Mesenchymal stem cell (in vitro differentiated cells and primary cell): ENCODE measurements around the gene CNNM2.

Experiments
- DNase-seq: peaks from one replicate; pipeline ENCODE4 v3.0.0-alpha.2; 2013
- H2AFZ ChIP-seq: one replicate; pipeline ENCODE4 v1.6.1; 2013; ENCODE audit warnings: low read depth, mild to moderate bottlenecking, control low read depth, inconsistent platforms, low read length, moderate library complexity
- H2AK5ac ChIP-seq: 2 replicates; pipeline ENCODE4 v1.6.1; 2013; ENCODE audit warnings: low read length, moderate library complexity, mild to moderate bottlenecking, inconsistent platforms; ENCODE audit not compliant: severe bottlenecking
- H2BK120ac ChIP-seq: one replicate; pipeline ENCODE4 v1.6.1; 2013; ENCODE audit warnings: low read depth, mild to moderate bottlenecking, inconsistent platforms, low read length, moderate library complexity
- H2BK12ac ChIP-seq, 2 experiments: one replicate each; pipeline ENCODE4 v1.6.1; 2013; ENCODE audit warnings: inconsistent platforms in 2 of 2, low read length in 2 of 2, mild to moderate bottlenecking in 2 of 2, moderate library complexity in 2 of 2, control low read depth in 1 of 2
- H2BK15ac ChIP-seq: one replicate; pipeline ENCODE4 v1.6.1; 2013; ENCODE audit warnings: mild to moderate bottlenecking, low read depth, inconsistent platforms; ENCODE audit not compliant: poor library complexity, severe bottlenecking
- H2BK5ac ChIP-seq: 2 replicates; pipeline ENCODE4 v1.6.1; 2013; ENCODE audit warnings: low read depth, mild to moderate bottlenecking, low read length, control low read depth, inconsistent platforms; ENCODE audit not compliant: poor library complexity, severe bottlenecking
- H3K14ac ChIP-seq, 2 experiments: one replicate each; pipeline ENCODE4 v1.6.1; 2013; ENCODE audit warnings: inconsistent platforms in 2 of 2, low read length in 2 of 2, control low read depth in 1 of 2, mild to moderate bottlenecking in 1 of 2, moderate library complexity in 1 of 2
- H3K18ac ChIP-seq, 2 experiments: one replicate each; pipeline ENCODE4 v1.6.1; 2013; ENCODE audit warnings: inconsistent platforms in 2 of 2, low read length in 2 of 2, control low read depth in 1 of 2, low read depth in 1 of 2, mild to moderate bottlenecking in 1 of 2
- H3K23ac ChIP-seq, 2 experiments: one replicate each; pipeline ENCODE4 v1.6.1; 2013; ENCODE audit warnings: inconsistent platforms in 2 of 2, low read length in 2 of 2, mild to moderate bottlenecking in 2 of 2, moderate library complexity in 2 of 2, control low read depth in 1 of 2
- H3K27ac ChIP-seq: 2 replicates; pipeline ENCODE4 v1.5.1; 2013; ENCODE audit warnings: mild to moderate bottlenecking, moderate library complexity, low read length, control low read depth, inconsistent platforms; ENCODE audit not compliant: poor library complexity, severe bottlenecking
- H3K27me3 ChIP-seq, 2 experiments: 2 replicates each; pipeline versions ENCODE4 v1.6.1 to v1.7.0; 2013; ENCODE audit warnings: low read length in 2 of 2, mild to moderate bottlenecking in 2 of 2, moderate library complexity in 2 of 2, control low read depth in 1 of 2, inconsistent platforms in 1 of 2; ENCODE audit not compliant: control insufficient read depth in 1 of 2, insufficient read depth in 1 of 2
- H3K36me3 ChIP-seq, 2 experiments: 2 replicates each; pipeline versions ENCODE4 v1.6.1 to v1.7.0; 2013; ENCODE audit warnings: low read length in 2 of 2, control low read depth in 1 of 2, inconsistent platforms in 1 of 2, low read depth in 1 of 2, mild to moderate bottlenecking in 1 of 2; ENCODE audit not compliant: insufficient read depth in 2 of 2, control insufficient read depth in 1 of 2
- H3K4ac ChIP-seq, 2 experiments: one replicate each; pipeline ENCODE4 v1.6.1; 2013; ENCODE audit warnings: inconsistent platforms in 2 of 2, low read length in 2 of 2, mild to moderate bottlenecking in 2 of 2, moderate library complexity in 2 of 2, control low read depth in 1 of 2, low read depth in 1 of 2
- H3K4me1 ChIP-seq: 2 replicates; pipeline ENCODE4 v1.6.1; 2013; ENCODE audit warnings: low read depth, low read length, control low read depth; ENCODE audit not compliant: control insufficient read depth, insufficient read depth
- H3K4me2 ChIP-seq: 2 replicates; pipeline ENCODE4 v1.6.1; 2013; ENCODE audit warnings: low read length, mild to moderate bottlenecking, inconsistent platforms; ENCODE audit not compliant: poor library complexity, severe bottlenecking
- H3K4me3 ChIP-seq, 2 experiments: 2 replicates each; pipeline versions ENCODE4 v1.5.1 to v1.7.0; 2013; ENCODE audit warnings: low read length in 2 of 2, mild to moderate bottlenecking in 2 of 2, control low read depth in 1 of 2, low read depth in 1 of 2; ENCODE audit not compliant: insufficient read depth in 1 of 2
- H3K79me1 ChIP-seq: replicated peaks from 2 replicates; pipeline ENCODE4 v1.6.1; 2013; ENCODE audit warnings: mild to moderate bottlenecking, control low read depth, low read length, inconsistent platforms; ENCODE audit not compliant: poor library complexity, severe bottlenecking
- H3K9ac ChIP-seq: 2 replicates; pipeline ENCODE4 v1.7.0; 2013; ENCODE audit warnings: mild to moderate bottlenecking, low read length, moderate library complexity
- H3K9me3 ChIP-seq: 2 replicates; pipeline ENCODE4 v1.7.0; 2013; ENCODE audit warnings: mild to moderate bottlenecking, low read length; ENCODE audit not compliant: control insufficient read depth
- H4K8ac ChIP-seq: one replicate; pipeline ENCODE4 v1.6.1; 2013; ENCODE audit warnings: inconsistent platforms, mild to moderate bottlenecking, low read length, moderate library complexity
- H4K91ac ChIP-seq: one replicate; pipeline ENCODE4 v1.6.1; 2013; ENCODE audit warnings: mild to moderate bottlenecking, low read length, inconsistent platforms
- whole genome bisulfite sequencing: methylation state at CpG from one replicate; pipeline ENCODE4 v1.1.7; 2013; ENCODE audit warnings: mixed read lengths; 5-methylcytosine and 5-hydroxymethylcytosine counted together

The CNNM2 gene

DNA sequence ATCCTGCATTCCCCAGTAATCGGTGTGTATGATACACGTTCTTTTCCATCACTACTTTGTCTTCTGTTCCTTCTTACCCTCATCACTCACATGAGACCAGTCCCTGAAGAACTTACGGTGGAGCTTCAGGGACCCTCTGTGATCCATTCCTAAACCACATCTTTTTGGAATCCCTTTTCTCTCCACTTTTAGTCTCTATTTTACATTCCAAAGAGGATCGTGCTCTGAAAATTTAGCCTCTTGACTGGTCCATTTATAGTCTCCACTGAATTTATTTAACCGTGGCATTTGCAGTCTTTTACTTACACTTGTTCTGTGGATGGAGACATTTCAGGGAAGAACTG lies 165.9 kb downstream of the CNNM2 start:
- Histone ChIP-seq H4K8ac (no peak overlapping the region), H3K27me3 (no peaks in the 10 kb centered on the region), H3K23ac (no peak overlapping the region), H2BK5ac (no peak overlapping the region), H2BK12ac (no peak overlapping the region), H3K9me3 (no peaks in the 10 kb centered on the region), H2BK120ac (no peak overlapping the region), H3K4me2 (no peak overlapping the region), H3K14ac (no peak overlapping the region), H3K27ac (no peak overlapping the region), H3K9ac (no peak overlapping the region), H3K79me1 (peaks cover 4% of the 10 kb centered on the region), H3K18ac (peak overlapping the region in 1 of 2 experiments; percentile 19), H2BK15ac (no peak overlapping the region), H2AK5ac (no peak overlapping the region), H3K36me3 (peaks cover 27 to 71% of the 10 kb centered on the region in 2 experiments), H3K4me1 (peaks cover 3% of the 10 kb centered on the region), H3K4ac (no peak overlapping the region), H3K4me3 (no peak overlapping the region), H4K91ac (no peak overlapping the region), H2AFZ (no peak overlapping the region)
- WGBS: 94% methylated on average over 4 of the region's 5 CpGs
- DNase-seq: no peak

DNA sequence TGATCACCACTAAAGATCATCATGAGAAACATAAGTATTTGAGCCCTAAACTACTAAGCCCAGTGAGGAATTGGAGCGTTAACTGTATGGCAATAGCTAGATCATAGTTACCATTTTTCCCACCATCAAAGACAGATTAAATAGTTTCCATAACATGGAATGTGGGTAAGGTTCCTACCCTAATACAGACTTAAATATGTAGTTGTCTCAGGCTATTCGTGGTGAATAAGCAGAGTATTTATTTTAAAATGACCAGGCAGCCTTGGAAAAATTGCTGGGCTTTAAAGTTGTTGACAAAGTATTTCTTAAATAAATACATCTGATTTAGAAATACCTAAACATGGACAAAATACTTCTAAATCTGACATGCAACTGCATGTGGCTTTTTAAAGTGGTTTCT lies 168.2 kb downstream of the CNNM2 start:
- Histone ChIP-seq H3K9ac (no peak overlapping the region), H3K79me1 (peaks cover 10% of the 10 kb centered on the region), H3K4me2 (no peak overlapping the region), H4K91ac (no peak overlapping the region), H2AK5ac (no peak overlapping the region), H3K23ac (no peak overlapping the region), H3K4ac (no peak overlapping the region), H2BK120ac (no peak overlapping the region), H2BK12ac (no peak overlapping the region), H4K8ac (no peak overlapping the region), H3K4me3 (no peak overlapping the region), H2AFZ (no peak overlapping the region), H3K14ac (no peak overlapping the region), H2BK15ac (no peak overlapping the region), H3K4me1 (no peaks in the 10 kb centered on the region), H3K18ac (no peak overlapping the region), H3K9me3 (no peaks in the 10 kb centered on the region), H3K36me3 (peaks cover 40 to 94% of the 10 kb centered on the region in 2 experiments), H2BK5ac (no peak overlapping the region), H3K27ac (no peak overlapping the region), H3K27me3 (no peaks in the 10 kb centered on the region)
- peak; percentile 30 for DNase-seq
- 100% methylated on average over 1 of the region's 2 CpGs for WGBS

DNA sequence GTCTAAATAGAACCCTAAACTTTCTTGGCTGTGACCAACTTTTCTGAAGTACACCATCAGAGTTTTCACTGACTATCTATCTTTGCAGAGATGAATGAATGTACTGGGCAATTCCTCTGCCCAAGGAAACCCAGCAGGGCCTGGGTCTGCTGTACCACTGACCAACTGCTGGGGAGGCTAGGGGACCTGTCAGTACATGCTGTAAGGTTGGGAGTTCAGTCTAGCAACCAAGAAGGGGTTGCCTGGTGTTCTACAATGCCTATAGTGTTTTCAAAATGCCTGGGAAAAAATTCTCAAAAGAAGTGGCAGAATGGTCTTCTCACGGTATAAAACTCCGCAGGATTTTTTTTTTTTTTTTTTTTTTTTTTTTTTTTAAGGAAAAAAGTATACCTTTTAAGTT lies 168.7 kb downstream of the CNNM2 start:
- H3K18ac ChIP-seq: no peak overlapping the region
- WGBS: no CpG with 5 or more reads among the region's 2 CpGs
- no peak overlapping the region for H2BK12ac ChIP-seq
- H3K23ac ChIP-seq: no peak overlapping the region
- no peak overlapping the region for H2AK5ac ChIP-seq
- H3K4me2 ChIP-seq: no peak overlapping the region
- H3K27me3 ChIP-seq: no peaks in the 10 kb centered on the region
- H2AFZ ChIP-seq: no peak overlapping the region
- H2BK5ac ChIP-seq: no peak overlapping the region
- H3K4me3 ChIP-seq: no peak overlapping the region
- no peak overlapping the region for H3K27ac ChIP-seq
- no peaks in the 10 kb centered on the region for H3K9me3 ChIP-seq
- no peak overlapping the region for H3K14ac ChIP-seq
- H4K8ac ChIP-seq: no peak overlapping the region
- H3K4me1 ChIP-seq: no peaks in the 10 kb centered on the region
- peaks cover 42 to 97% of the 10 kb centered on the region in 2 experiments for H3K36me3 ChIP-seq
- no peak overlapping the region for H2BK15ac ChIP-seq
- H3K9ac ChIP-seq: no peak overlapping the region
- DNase-seq: no peak
- peaks cover 10% of the 10 kb centered on the region for H3K79me1 ChIP-seq
- H4K91ac ChIP-seq: no peak overlapping the region
- H2BK120ac ChIP-seq: no peak overlapping the region
- no peak overlapping the region for H3K4ac ChIP-seq

DNA sequence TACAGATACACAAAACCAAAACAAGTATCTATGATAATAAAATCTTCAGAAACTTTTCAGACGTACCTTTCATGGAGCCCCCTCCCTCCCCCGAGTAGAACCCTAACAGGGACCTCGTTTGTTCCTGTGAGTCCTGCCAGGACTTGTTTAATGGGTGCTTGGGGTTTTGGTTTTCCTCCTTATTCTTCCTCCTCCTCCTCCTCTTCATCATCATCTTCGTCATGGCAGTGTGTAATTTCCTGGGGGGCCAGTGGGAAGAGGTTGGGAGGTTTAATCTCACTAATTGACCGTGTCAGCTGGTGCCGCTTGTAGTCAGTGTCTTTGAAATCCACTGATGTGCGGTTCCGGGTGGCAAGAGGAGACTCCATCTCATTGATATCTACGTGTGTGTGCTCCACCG lies 171.4 kb downstream of the CNNM2 start:
- Histone ChIP-seq H3K4me1 (no peaks in the 10 kb centered on the region), H2BK12ac (no peak overlapping the region), H3K4ac (no peak overlapping the region), H3K79me1 (peaks cover 14% of the 10 kb centered on the region), H3K9me3 (no peaks in the 10 kb centered on the region), H3K27me3 (no peaks in the 10 kb centered on the region), H3K23ac (no peak overlapping the region), H4K91ac (no peak overlapping the region), H4K8ac (no peak overlapping the region), H3K4me3 (no peak overlapping the region), H3K27ac (no peak overlapping the region), H3K4me2 (no peak overlapping the region), H2AFZ (no peak overlapping the region), H3K9ac (no peak overlapping the region), H3K18ac (no peak overlapping the region), H2BK120ac (no peak overlapping the region), H2AK5ac (no peak overlapping the region), H2BK15ac (no peak overlapping the region), H3K36me3 (peaks cover 36 to 97% of the 10 kb centered on the region in 2 experiments), H2BK5ac (no peak overlapping the region), H3K14ac (no peak overlapping the region)
- WGBS: 98% methylated on average over 9 of the region's 10 CpGs
- DNase-seq: no peak
